CD4-positive, alpha-beta T cell (primary cell): ENCODE measurements around the gene RNF5. TPM values are rescaled to one million over a fixed set of nuclear protein-coding genes. Genes with fewer than 3 reads are reported as not detected.

ENCODE experiments used
- ATAC-seq: fragments of 200-7000 bp; cut with Tn5 transposase; one replicate; pipeline ENCODE4 v1.10.0; 2022; ENCODE audit warnings: mild to moderate bottlenecking; ENCODE audit not compliant: poor library complexity
- CTCF ChIA-PET: fragments of 350-600 bp; sonication (Branson Sonifier 250); formaldehyde crosslinking; loops from one replicate; lab custom pipeline; 2021; ENCODE audit warnings: antibody characterized with exemption, inconsistent platforms; lab: Charles Lee
- POLR2A ChIA-PET: fragments of 350-600 bp; sonication (Branson Sonifier 250); formaldehyde crosslinking; loops from one replicate; lab custom pipeline; 2021; ENCODE audit warnings: antibody characterized with exemption, inconsistent platforms; lab: Charles Lee
- DNase-seq, 14 experiments: peaks; one replicate each; pipeline ENCODE4 v3.0.0-alpha.2; 2013 to 2020; ENCODE audit warnings: mixed read lengths in 2 of 14
- H3K27ac ChIP-seq, 2 donors: one replicate each; pipeline versions ENCODE4 v1.5.1 to v1.7.0; 2013; ENCODE audit warnings: low read length in 2 of 2, low read depth in 1 of 2, mild to moderate bottlenecking in 1 of 2
- H3K27me3 ChIP-seq, 2 experiments: 1 replicate in 1 of 2; 2 replicates in 1 of 2; pipeline versions ENCODE4 v1.6.1 to v1.7.0; 2013; ENCODE audit warnings: low read length in 2 of 2, control low read depth in 1 of 2, mild to moderate bottlenecking in 1 of 2, moderate library complexity in 1 of 2; ENCODE audit not compliant: insufficient read depth in 2 of 2, control insufficient read depth in 1 of 2
- H3K36me3 ChIP-seq: one replicate; pipeline ENCODE4 v1.6.1; 2013; ENCODE audit warnings: low read length, control low read depth; ENCODE audit not compliant: insufficient read depth
- H3K4me1 ChIP-seq: one replicate; pipeline ENCODE4 v1.6.1; 2013; ENCODE audit warnings: low read length, control low read depth; ENCODE audit not compliant: insufficient read depth
- H3K4me3 ChIP-seq: one replicate; pipeline ENCODE4 v1.5.1; 2013; ENCODE audit warnings: mild to moderate bottlenecking, low read length, moderate library complexity
- H3K9me3 ChIP-seq, 2 experiments: 1 replicate in 1 of 2; 2 replicates in 1 of 2; pipeline versions ENCODE4 v1.6.1 to v1.7.0; 2013; ENCODE audit warnings: low read length in 2 of 2, mild to moderate bottlenecking in 2 of 2, control low read depth in 1 of 2, moderate library complexity in 1 of 2; ENCODE audit not compliant: control insufficient read depth in 1 of 2, insufficient read depth in 1 of 2
- H3K27ac Mint-ChIP-seq: one replicate; pipeline ENCODE4 v1.8.0; 2020; ENCODE audit warnings: mixed read lengths
- H3K27me3 Mint-ChIP-seq: one replicate; pipeline ENCODE4 v1.8.0; 2021; ENCODE audit warnings: mixed read lengths
- H3K36me3 Mint-ChIP-seq: one replicate; pipeline ENCODE4 v1.8.0; 2021; ENCODE audit warnings: low read depth, mixed read lengths
- H3K4me1 Mint-ChIP-seq: one replicate; pipeline ENCODE4 v1.8.0; 2021; ENCODE audit warnings: low read depth, mixed read lengths
- H3K4me3 Mint-ChIP-seq: one replicate; pipeline ENCODE4 v1.8.0; 2020; ENCODE audit warnings: mild to moderate bottlenecking, mixed read lengths
- H3K9me3 Mint-ChIP-seq: one replicate; pipeline ENCODE4 v1.8.0; 2020; ENCODE audit warnings: mixed read lengths
- CTCF ChIP-seq: fragments of 200-600 bp; IDR thresholded peaks from one replicate; pipeline ENCODE4 v1.8.0; 2022; ENCODE audit warnings: antibody characterized with exemption, mild to moderate bottlenecking
- intact Hi-C, 2 experiments: fragments of 100-400 bp; cut with DNase I in 1 of 2; cut with micrococcal nuclease in 1 of 2; formaldehyde crosslinking; loops; one replicate each; pipeline versions ENCODE4 v1.15.1 to v1.9.0; 2023 to 2025; cut with DNase I, micrococcal nuclease
- total RNA-seq, 174 experiments: library from RNA in 2 of 174; stranded (reverse) in 2 of 174; gene quantifications; one replicate each; pipeline ENCODE4 v1.2.3 and lab custom pipeline; 2021 to 2026

The RNF5 gene
- total RNA-seq, 2 experiments from 2014 or later: 9.6 to 9.9 TPM

GRCh38 chr6:32176476-32177182 is 1.6 kb upstream of the RNF5 start:
- TF ChIP-seq CTCF: no peak
- Histone ChIP-seq H3K27me3 (no peaks in the 10 kb centered on the region), H3K4me1 (peaks cover 71% of the 10 kb centered on the region), H3K4me3 (peak overlapping the region; percentile 91), H3K36me3 (peaks cover 16% of the 10 kb centered on the region), H3K9me3 (no peaks in the 10 kb centered on the region), H3K27ac (peak overlapping the region; percentile 93 to 98)
- peaks cover 39% of the 10 kb centered on the region for H3K36me3 Mint-ChIP-seq
- no peaks in the 10 kb centered on the region for H3K9me3 Mint-ChIP-seq
- H3K27ac Mint-ChIP-seq: peak overlapping the region; percentile 85
- H3K27me3 Mint-ChIP-seq: no peaks in the 10 kb centered on the region
- ATAC-seq: no peak
- H3K4me3 Mint-ChIP-seq: peak overlapping the region; percentile 91
- peaks cover 71% of the 10 kb centered on the region for H3K4me1 Mint-ChIP-seq
- ChIA-PET CTCF (interaction anchor here (2.8 kb wide), 1 partner anchor 19 kb away, joined by 14 read pairs; no protein-coding TSS in a partner anchor), POLR2A (interaction anchor here (1.0 to 8.1 kb wide), 9 partner anchors 8 to 795 kb away, joined by 3 to 242 read pairs (median 4); partner anchors contain the start of genes ATF6B, BAG6, FKBPL and GPSM3)
- intact Hi-C loops: loop anchor here (1.0 to 10.0 kb wide), 5 partner anchors 15 to 219 kb away; partner anchors contain the start of genes FKBPL (in 2 of the 2), DXO (in 1 of the 2), NELFE (in 1 of the 2) and SKIC2 (in 1 of the 2)
- no peak for DNase-seq

- intact Hi-C loops: loop anchor here (1.0 to 10.0 kb wide), 3 partner anchors 47 to 220 kb away; partner anchors contain the start of genes FKBPL (in 2 of the 2), DXO (in 1 of the 2), NELFE (in 1 of the 2) and SKIC2 (in 1 of the 2)
- Mint-ChIP-seq H3K27me3 (no peaks in the 10 kb centered on the region), H3K9me3 (no peaks in the 10 kb centered on the region), H3K4me1 (peaks cover 71% of the 10 kb centered on the region), H3K4me3 (peak overlapping the region; percentile 91), H3K36me3 (peaks cover 46% of the 10 kb centered on the region), H3K27ac (peak overlapping the region; percentile 85)
- peak overlapping the region; percentile 91 for H3K4me3 ChIP-seq
- ChIA-PET POLR2A (interaction anchor here (0.9 to 8.1 kb wide), 9 partner anchors 8 to 795 kb away, joined by 3 to 242 read pairs (median 4); partner anchors contain the start of genes ATF6B, BAG6, FKBPL and GPSM3), CTCF (interaction anchor here (0.9 to 2.8 kb wide), 2 partner anchors 18 to 48 kb away, joined by 3 to 14 read pairs; no protein-coding TSS in a partner anchor)
- no peaks in the 10 kb centered on the region for H3K27me3 ChIP-seq
- H3K4me1 ChIP-seq: peaks cover 76% of the 10 kb centered on the region
- TF ChIP-seq CTCF: no peak
- no peaks in the 10 kb centered on the region for H3K9me3 ChIP-seq
- ATAC-seq (peak; percentile 8), DNase-seq (peak in 6 of 14 experiments; percentile 27 to 63 (median 40))
- peaks cover 22% of the 10 kb centered on the region for H3K36me3 ChIP-seq
- H3K27ac ChIP-seq: peak overlapping the region; percentile 93 to 98
Measured at GRCh38 chr6:32177183-32177787, 920 bp upstream of the RNF5 start.
